A204.1 (cell line): ENCODE results near the gene ZNF664.

ENCODE experiments used
- FAIRE-seq: peaks from 2 replicates; lab custom pipeline; 2012; peaks lifted over from hg19 to GRCh38; lab: Jason Lieb, UNC

ZNF664 gene

GRCh38 chr12:124010687-124011086 lies 37.7 kb downstream of the ZNF664 start:
- FAIRE-seq, result no peak

GRCh38 chr12:124011435-124012115 lies 38.6 kb downstream of the ZNF664 start:
- FAIRE-seq, result no peak

- FAIRE-seq, result no peak
Observed at GRCh38 chr12:124013073-124013472, 40.1 kb downstream of the ZNF664 start.

GRCh38 chr12:124015494-124016461 lies 42.8 kb downstream of the ZNF664 start:
- no peak for FAIRE-seq

DNA sequence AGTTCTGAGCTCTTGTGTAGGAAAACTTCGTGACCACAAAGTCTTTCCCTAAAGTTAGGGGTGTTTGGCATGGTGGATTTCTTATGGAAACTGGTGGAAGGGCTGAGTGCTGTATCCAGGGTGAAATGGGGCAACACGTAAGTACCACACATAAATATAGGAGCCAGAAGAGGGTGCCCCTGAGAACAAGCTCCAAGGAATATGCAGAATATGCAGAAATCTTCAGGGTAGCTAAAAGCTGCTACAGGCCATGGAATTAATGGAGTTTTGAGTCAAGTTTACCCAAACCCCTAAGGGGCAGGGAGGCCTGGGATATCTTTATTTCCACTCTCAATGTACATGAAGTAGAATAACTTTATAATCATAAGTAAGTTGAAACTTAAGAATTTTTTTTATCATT lies 44.0 kb downstream of the ZNF664 start:
- FAIRE-seq, result no peak

DNA sequence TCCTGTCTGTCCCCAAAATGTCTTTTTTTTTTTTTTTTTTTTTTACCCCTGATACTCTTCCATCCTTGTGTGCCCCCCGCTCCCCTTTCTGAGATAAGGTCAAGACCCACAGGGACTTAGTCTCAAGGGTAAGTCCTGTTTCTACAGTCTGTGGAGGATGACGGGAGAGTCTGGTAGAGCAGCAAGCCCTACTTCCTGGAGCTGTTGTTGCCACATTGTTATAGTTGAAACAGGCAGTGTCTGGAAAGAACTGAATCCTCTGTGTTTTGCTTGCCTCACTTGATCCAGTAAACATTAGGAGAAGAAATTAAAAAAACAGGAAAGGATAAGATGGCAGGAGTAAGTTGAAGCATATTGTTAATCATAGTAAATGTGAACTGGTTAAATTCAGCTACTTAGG lies 45.5 kb downstream of the ZNF664 start:
- FAIRE-seq, result no peak

DNA sequence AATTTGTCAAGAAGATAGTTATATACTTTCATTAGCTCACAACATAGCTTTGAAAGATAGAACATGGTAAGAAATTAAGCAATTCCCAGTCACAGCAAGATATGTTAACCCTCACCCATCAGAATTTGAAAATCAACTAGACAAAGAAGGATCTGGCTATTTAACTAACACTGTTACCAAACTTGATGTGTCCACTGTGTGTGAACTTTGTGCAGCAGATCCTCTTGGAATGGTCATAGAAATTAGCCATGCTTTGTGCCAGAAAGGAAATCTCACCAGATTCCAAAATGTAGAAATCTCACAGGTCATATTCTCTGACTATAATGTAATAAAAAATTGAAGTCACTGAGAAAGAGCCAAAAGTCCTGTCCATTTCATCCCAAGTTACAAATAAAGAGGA lies 46.1 kb downstream of the ZNF664 start:
- FAIRE-seq, result no peak

DNA sequence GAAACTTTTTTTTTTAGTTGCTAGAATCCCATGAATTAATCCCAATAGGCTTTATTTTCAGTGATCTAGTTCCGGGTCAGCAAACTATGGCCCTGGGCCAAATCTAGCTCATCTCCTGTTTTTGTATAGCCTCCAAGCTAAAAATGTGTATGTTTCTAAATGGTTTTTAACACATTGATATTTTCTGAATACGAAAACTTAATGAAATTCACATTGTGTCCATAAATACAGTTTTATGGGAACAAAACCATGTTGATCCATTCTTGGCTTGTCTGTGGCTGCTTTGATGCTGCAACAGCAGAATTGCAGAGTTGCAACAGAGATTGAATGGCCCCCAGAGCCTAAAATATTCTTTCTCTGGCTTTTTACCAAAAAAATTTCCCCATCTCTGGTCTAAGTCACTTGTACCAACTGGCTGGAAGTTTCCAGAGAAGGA lies 47.5 kb downstream of the ZNF664 start:
- no peak for FAIRE-seq

DNA sequence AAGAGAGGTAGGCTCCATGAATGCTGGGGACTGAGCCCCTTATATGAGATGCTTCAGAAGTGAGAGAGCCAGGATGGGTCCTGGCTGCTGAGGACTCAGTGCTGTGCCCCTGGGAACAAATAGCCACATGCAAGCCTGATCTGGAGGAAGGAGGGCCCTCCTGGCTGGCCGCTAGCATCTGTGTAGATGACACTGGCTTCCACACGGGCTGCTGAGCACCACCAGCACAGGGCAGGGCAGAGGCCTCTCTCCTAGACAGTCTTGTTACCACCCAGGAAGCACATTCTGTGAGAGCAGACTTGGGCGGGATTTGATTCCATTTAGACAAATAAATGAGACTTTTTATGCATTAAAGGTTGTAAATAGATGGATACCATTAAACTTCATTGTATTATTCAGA lies 48.0 kb downstream of the ZNF664 start:
- FAIRE-seq, result no peak

DNA sequence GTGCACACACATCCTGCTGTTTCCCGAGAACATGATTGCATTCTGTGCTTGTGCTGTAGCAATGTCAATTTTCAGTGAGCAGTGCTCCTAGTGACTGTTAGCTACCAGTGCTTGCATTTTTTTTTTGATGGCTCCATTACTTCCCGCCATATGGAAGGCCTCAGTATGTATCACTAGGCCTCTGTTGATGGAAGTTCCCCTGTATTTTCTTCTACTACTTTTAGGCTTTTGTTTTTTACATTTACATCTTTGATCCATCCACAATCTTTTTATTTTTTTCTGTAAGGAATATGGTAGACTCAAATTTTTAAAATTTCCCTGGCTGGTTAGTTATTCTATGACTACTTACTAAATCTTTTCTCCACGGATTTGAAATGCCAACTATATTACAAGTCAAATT lies 49.1 kb downstream of the ZNF664 start:
- no peak for FAIRE-seq

- FAIRE-seq, result no peak
Observed at GRCh38 chr12:124024263-124024678, 51.3 kb downstream of the ZNF664 start.

GRCh38 chr12:124024776-124025175 lies 51.8 kb downstream of the ZNF664 start:
- FAIRE-seq, result no peak

- no peak for FAIRE-seq
Observed at GRCh38 chr12:124025661-124026060, 52.6 kb downstream of the ZNF664 start.

GRCh38 chr12:124026755-124027745 lies 54.0 kb downstream of the ZNF664 start:
- FAIRE-seq, result no peak

- no peak for FAIRE-seq
Observed at GRCh38 chr12:124027753-124028554, 54.9 kb downstream of the ZNF664 start.

- FAIRE-seq, result no peak
Observed at GRCh38 chr12:124028555-124028925, 55.5 kb downstream of the ZNF664 start.

- FAIRE-seq, result no peak
Observed at GRCh38 chr12:124030008-124030407, 57.0 kb downstream of the ZNF664 start.

GRCh38 chr12:124030510-124030909 lies 57.5 kb downstream of the ZNF664 start:
- no peak for FAIRE-seq

DNA sequence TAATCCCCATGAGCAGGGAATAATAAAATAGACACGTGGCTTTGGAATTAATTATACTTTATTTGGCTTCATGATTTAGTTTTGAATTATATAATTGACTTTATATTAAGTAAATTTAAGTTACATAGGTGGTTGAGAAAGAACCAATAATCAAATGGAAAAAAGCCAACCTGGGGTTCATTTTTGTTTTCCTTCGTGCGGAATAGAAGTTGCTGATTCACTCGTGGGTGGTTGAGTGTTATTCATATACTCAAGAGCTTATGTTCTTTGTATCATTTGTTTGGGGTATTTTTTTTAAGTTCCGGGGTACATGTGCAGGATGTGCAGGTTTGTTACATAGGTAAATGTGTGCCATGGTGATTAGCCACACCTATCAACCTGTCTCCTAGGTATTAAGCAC lies 58.0 kb downstream of the ZNF664 start:
- FAIRE-seq, result no peak

DNA sequence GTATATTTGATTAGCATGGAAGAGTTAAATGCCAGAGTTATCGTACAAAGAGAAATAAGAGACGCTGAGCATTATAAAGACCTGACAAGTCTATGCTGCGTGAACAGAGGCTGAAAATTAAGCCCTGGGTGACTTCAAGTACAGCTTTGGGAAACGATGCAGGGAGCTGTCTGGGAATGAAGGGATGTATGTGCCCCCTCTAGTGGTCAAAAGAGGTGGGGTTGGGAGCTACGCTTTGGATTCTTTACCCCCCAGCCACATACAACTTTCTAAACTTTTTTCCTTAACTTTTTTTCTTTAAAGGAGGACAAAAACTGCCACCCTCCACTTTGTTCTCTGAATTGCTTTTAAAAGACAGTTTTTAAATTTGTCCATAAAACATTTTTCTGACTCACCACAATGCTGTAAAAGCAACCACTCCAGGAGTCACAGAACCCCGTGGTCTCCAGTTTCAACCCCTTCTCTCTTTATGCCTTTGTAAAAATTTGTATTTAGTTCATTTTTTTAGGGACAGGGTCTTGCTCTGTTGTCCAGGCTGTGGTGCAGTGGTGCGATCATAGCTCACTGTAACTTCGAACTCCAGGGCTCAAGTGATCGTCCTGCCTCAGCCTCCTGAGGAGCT lies 59.4 kb downstream of the ZNF664 start:
- FAIRE-seq, result peak; percentile 74

DNA sequence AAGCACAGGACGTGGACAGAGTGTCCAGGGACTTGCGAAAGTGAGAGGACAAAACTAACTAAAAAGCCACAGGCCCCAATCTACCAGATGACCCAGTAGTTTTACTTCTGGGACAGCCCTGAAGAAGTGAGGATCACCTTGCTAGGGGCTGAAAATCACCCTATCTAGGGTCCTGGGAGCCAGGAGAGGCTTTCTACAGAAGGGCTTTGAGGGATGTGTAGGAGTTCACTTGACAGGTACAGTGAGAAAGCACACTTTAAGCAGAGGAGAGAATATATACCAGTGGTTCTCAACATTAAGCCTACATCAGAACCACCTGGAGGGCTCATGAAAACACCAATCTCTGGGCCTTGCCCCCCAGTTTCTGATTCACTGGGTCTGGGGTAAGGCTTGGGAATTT lies 60.8 kb downstream of the ZNF664 start:
- FAIRE-seq, result no peak
